ENCODE data around the gene PLEKHA5.

The PLEKHA5 gene

GRCh38 chr12:19248929-19249602 is 119.5 kb downstream of the PLEKHA5 start:
- ChIA-PET CTCF (interaction anchor here (0.6 kb wide), 1 partner anchor 96 kb away, joined by 4 read pairs; no protein-coding TSS in a partner anchor), POLR2A (ENCODE audit: low non-redundant PET) (no interaction called here)
- H3K27ac ChIP-seq = no peak overlapping the region
- no peak for DNase-seq (ENCODE audit: low spot score)
- TF ChIP-seq CTCF (conservative IDR thresholded peaks at IDR 0.05; ENCODE audit: low read depth) = no peak

DNA sequence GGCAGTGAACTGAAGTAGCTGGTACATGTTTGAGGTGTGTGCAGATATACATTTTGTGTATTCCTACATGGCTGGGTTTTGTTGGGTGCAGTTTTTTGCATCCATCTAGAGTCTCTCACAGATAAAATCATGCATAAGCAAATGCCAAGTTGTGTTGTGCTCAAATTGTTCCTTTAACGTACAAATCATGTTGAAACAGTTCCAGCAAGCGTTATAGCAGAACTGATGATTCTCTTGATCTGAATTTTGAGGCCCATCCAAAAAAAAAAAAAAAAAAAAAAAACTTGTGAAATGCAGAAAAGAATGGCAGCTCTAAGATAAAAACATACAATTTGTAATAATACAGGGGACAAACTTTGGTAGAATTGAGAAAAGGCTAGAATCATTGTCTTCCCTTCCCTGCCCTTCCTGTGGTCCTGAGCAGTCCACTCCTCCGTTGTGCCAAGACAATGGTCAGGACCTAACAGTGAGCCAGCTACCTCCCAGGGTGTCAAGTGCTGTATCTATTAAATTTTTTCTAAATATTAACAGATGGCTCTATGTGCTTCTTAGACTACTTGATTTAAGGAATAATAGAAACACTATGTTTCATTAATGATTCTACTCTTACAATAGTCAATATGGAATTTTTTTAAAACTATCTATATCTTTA is 122.1 kb downstream of the PLEKHA5 start:
- DNase-seq (ENCODE audit: low spot score) = no peak
- ChIA-PET CTCF (interaction anchor here (0.7 kb wide), 1 partner anchor 324 kb away, joined by 3 read pairs; no protein-coding TSS in a partner anchor), POLR2A (ENCODE audit: low non-redundant PET) (no interaction called here)
- TF ChIP-seq CTCF (conservative IDR thresholded peaks at IDR 0.05; ENCODE audit: low read depth) = no peak
- H3K27ac ChIP-seq = no peak overlapping the region

- DNase-seq (ENCODE audit: low spot score) = no peak
- ChIA-PET POLR2A (ENCODE audit: low non-redundant PET) (no interaction called here), CTCF (no interaction called here)
- no peak for TF ChIP-seq CTCF (conservative IDR thresholded peaks at IDR 0.05; ENCODE audit: low read depth)
- H3K27ac ChIP-seq = no peak overlapping the region
These were observed 130.6 kb downstream of the PLEKHA5 start for GRCh38 chr12:19260135-19260534.

- no peak overlapping the region for H3K27ac ChIP-seq
- TF ChIP-seq CTCF (conservative IDR thresholded peaks at IDR 0.05; ENCODE audit: low read depth) = no peak
- DNase-seq (ENCODE audit: low spot score) = no peak
- POLR2A ChIA-PET (ENCODE audit: low non-redundant PET) = no interaction called here
- CTCF ChIA-PET = no interaction called here
These were observed 132.2 kb downstream of the PLEKHA5 start for GRCh38 chr12:19261773-19262172.

- ChIA-PET POLR2A (ENCODE audit: low non-redundant PET) (no interaction called here), CTCF (no interaction called here)
- no peak overlapping the region for H3K27ac ChIP-seq
These were observed 134.1 kb downstream of the PLEKHA5 start for GRCh38 chr12:19263672-19264071.

More at GRCh38 chr12:19263672-19264071, 134.1 kb downstream of the PLEKHA5 start:
- no peak for TF ChIP-seq CTCF (conservative IDR thresholded peaks at IDR 0.05; ENCODE audit: low read depth)
- DNase-seq (ENCODE audit: low spot score) = no peak

Data from RWPE1 (cell line).